Neural progenitor cell (in vitro differentiated cells): ENCODE results near the gene PHACTR1. TPM values are rescaled to one million over a fixed set of nuclear protein-coding genes. Genes with fewer than 3 reads are reported as not detected.

ENCODE experiments used
- DNase-seq: peaks from one replicate; pipeline ENCODE4 v3.0.0-alpha.2; 2016; ENCODE audit warnings: low spot score
- H2AFZ ChIP-seq: fragments of 200-600 bp; sonication (generic); replicated peaks from 2 replicates; pipeline ENCODE4 v1.6.1; 2016; ENCODE audit warnings: antibody characterized with exemption
- H3F3A ChIP-seq: fragments of 200-600 bp; sonication (generic); 2 replicates; pipeline ENCODE4 v1.6.1; 2016; ENCODE audit warnings: antibody characterized with exemption, low read depth
- H3K27ac ChIP-seq: fragments of 200-600 bp; sonication (generic); 2 replicates; pipeline ENCODE4 v1.5.1; 2016; ENCODE audit warnings: mild to moderate bottlenecking
- H3K27me3 ChIP-seq: fragments of 200-600 bp; sonication (generic); 2 replicates; pipeline ENCODE4 v1.6.1; 2016; ENCODE audit warnings: mild to moderate bottlenecking, moderate library complexity
- H3K36me3 ChIP-seq: fragments of 200-600 bp; sonication (generic); 2 replicates; pipeline ENCODE4 v1.5.1; 2016
- H3K4me1 ChIP-seq: fragments of 200-600 bp; sonication (generic); 2 replicates; pipeline ENCODE4 v1.6.1; 2016; ENCODE audit warnings: mixed run types
- H3K4me2 ChIP-seq: fragments of 200-600 bp; sonication (generic); 2 replicates; pipeline ENCODE4 v1.6.1; 2016
- H3K4me3 ChIP-seq: fragments of 200-600 bp; sonication (generic); 2 replicates; pipeline ENCODE4 v1.5.1; 2016
- H3K79me2 ChIP-seq: fragments of 200-600 bp; sonication (generic); 2 replicates; pipeline ENCODE4 v1.6.1; 2016; ENCODE audit warnings: low read depth
- H3K9ac ChIP-seq: fragments of 200-600 bp; sonication (generic); 2 replicates; pipeline ENCODE4 v1.6.1; 2016
- H3K9me3 ChIP-seq: fragments of 200-600 bp; sonication (generic); 2 replicates; pipeline ENCODE4 v1.5.1; 2016; ENCODE audit warnings: low read depth
- H4K20me1 ChIP-seq: fragments of 200-600 bp; sonication (generic); 2 replicates; pipeline ENCODE4 v1.6.1; 2016; ENCODE audit warnings: low read depth
- H3K27ac Mint-ChIP-seq: 3 replicates; pipeline ENCODE4 v1.8.0; 2021; ENCODE audit warnings: mixed read lengths
- H3K27me3 Mint-ChIP-seq: 2 replicates; pipeline ENCODE4 v1.8.0; 2022; ENCODE audit warnings: low read depth, mild to moderate bottlenecking, inconsistent platforms, moderate library complexity, mixed read lengths; ENCODE audit not compliant: insufficient read depth
- H3K36me3 Mint-ChIP-seq: 3 replicates; pipeline ENCODE4 v1.8.0; 2021; ENCODE audit warnings: mixed read lengths
- H3K4me1 Mint-ChIP-seq: 3 replicates; pipeline ENCODE4 v1.8.0; 2021; ENCODE audit warnings: mixed read lengths
- H3K4me3 Mint-ChIP-seq: 3 replicates; pipeline ENCODE4 v1.8.0; 2021; ENCODE audit warnings: mild to moderate bottlenecking, moderate library complexity, mixed read lengths
- H3K9me3 Mint-ChIP-seq: 3 replicates; pipeline ENCODE4 v1.8.0; 2020; ENCODE audit warnings: mixed read lengths
- EZH2 ChIP-seq: fragments of 200-600 bp; sonication (generic); IDR thresholded peaks from 2 replicates; pipeline ENCODE4 v1.6.1; 2017; ENCODE audit warnings: antibody characterized with exemption, mild to moderate bottlenecking, moderate library complexity
- EZH2phosphoT487 ChIP-seq: fragments of 200-600 bp; sonication (generic); IDR thresholded peaks from 2 replicates; pipeline ENCODE4 v1.6.1; 2017; ENCODE audit warnings: antibody characterized with exemption
- total RNA-seq: library from RNA; depleted of rRNA; stranded (reverse); fragments of >200 nt; gene quantifications from 2 replicates; pipeline ENCODE4 v1.2.3, GENCODE V29; 2015; ENCODE audit warnings: low replicate concordance
- TF ChIP-seq, protein P1 (sequence below): fragments of 200-600 bp; sonication (generic); IDR thresholded peaks from 2 replicates; pipeline ENCODE4 v1.5.1; 2017; ENCODE audit warnings: antibody characterized with exemption, mild to moderate bottlenecking

Gene PHACTR1
- total RNA-seq, 1 donor from 2014 or later = 2.4 TPM

- Mint-ChIP-seq H3K4me1 (peaks cover 8% of the 10 kb centered on the region), H3K27me3 (no peaks in the 10 kb centered on the region), H3K9me3 (no peaks in the 10 kb centered on the region), H3K4me3 (no peak overlapping the region), H3K36me3 (no peaks in the 10 kb centered on the region), H3K27ac (no peak overlapping the region)
- Histone ChIP-seq H3K4me1 (no peaks in the 10 kb centered on the region), H4K20me1 (no peaks in the 10 kb centered on the region), H3K4me2 (no peak overlapping the region), H3K9ac (no peak overlapping the region), H3K36me3 (no peaks in the 10 kb centered on the region), H3K27ac (no peak overlapping the region), H3K27me3 (no peaks in the 10 kb centered on the region), H3K79me2 (no peaks in the 10 kb centered on the region), H3F3A (no peaks in the 10 kb centered on the region), H3K4me3 (no peak overlapping the region), H3K9me3 (no peaks in the 10 kb centered on the region), H2AFZ (no peak overlapping the region)
- no peak for DNase-seq
- TF ChIP-seq EZH2phosphoT487 = no peak
- no peak for TF ChIP-seq EZH2
- TF ChIP-seq, protein P1, sequence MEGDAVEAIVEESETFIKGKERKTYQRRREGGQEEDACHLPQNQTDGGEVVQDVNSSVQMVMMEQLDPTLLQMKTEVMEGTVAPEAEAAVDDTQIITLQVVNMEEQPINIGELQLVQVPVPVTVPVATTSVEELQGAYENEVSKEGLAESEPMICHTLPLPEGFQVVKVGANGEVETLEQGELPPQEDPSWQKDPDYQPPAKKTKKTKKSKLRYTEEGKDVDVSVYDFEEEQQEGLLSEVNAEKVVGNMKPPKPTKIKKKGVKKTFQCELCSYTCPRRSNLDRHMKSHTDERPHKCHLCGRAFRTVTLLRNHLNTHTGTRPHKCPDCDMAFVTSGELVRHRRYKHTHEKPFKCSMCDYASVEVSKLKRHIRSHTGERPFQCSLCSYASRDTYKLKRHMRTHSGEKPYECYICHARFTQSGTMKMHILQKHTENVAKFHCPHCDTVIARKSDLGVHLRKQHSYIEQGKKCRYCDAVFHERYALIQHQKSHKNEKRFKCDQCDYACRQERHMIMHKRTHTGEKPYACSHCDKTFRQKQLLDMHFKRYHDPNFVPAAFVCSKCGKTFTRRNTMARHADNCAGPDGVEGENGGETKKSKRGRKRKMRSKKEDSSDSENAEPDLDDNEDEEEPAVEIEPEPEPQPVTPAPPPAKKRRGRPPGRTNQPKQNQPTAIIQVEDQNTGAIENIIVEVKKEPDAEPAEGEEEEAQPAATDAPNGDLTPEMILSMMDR = no peak
Observed at GRCh38 chr6:13142611-13143010, 426.0 kb downstream of the PHACTR1 start.

DNA sequence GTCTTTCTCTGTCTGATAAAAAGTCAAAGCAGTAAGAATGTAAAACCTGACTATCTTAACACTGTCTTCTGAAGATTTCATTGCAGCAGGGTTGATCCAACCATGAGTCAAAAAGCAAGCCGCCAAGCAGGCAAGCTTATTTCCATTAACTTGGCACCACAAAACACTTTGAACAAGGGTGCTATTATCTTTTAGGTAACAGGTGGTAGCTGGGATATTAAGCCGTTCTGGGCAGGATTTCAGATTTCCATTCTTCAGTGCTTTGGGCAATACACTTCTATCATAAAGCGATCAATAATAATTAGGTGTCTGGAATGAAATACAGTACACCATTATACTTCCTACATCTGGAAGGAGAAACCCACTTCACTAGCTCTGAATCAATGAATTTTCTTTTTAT, 429.9 kb downstream of the PHACTR1 start:
- Histone ChIP-seq H3K36me3 (no peaks in the 10 kb centered on the region), H3K9ac (no peak overlapping the region), H3K79me2 (no peaks in the 10 kb centered on the region), H3K4me2 (no peak overlapping the region), H2AFZ (no peak overlapping the region), H3F3A (no peaks in the 10 kb centered on the region), H4K20me1 (no peaks in the 10 kb centered on the region), H3K27me3 (no peaks in the 10 kb centered on the region), H3K27ac (no peak overlapping the region), H3K4me3 (no peak overlapping the region), H3K9me3 (no peaks in the 10 kb centered on the region), H3K4me1 (peaks cover 10% of the 10 kb centered on the region)
- H3K27me3 Mint-ChIP-seq = peaks cover 3% of the 10 kb centered on the region
- TF ChIP-seq EZH2phosphoT487 = no peak
- H3K27ac Mint-ChIP-seq = no peak overlapping the region
- no peak overlapping the region for H3K4me3 Mint-ChIP-seq
- DNase-seq = no peak
- no peaks in the 10 kb centered on the region for H3K9me3 Mint-ChIP-seq
- peaks cover 6% of the 10 kb centered on the region for H3K4me1 Mint-ChIP-seq
- no peaks in the 10 kb centered on the region for H3K36me3 Mint-ChIP-seq

- H2AFZ ChIP-seq = no peak overlapping the region
- H3F3A ChIP-seq = peaks cover 6% of the 10 kb centered on the region
- no peaks in the 10 kb centered on the region for H3K9me3 ChIP-seq
- no peaks in the 10 kb centered on the region for H3K79me2 ChIP-seq
- no peak overlapping the region for H3K4me2 ChIP-seq
- H3K27me3 ChIP-seq = no peaks in the 10 kb centered on the region
- H3K27ac Mint-ChIP-seq = no peak overlapping the region
- H3K4me3 Mint-ChIP-seq = no peak overlapping the region
- H3K9ac ChIP-seq = no peak overlapping the region
- H4K20me1 ChIP-seq = no peaks in the 10 kb centered on the region
- DNase-seq = no peak
- H3K4me3 ChIP-seq = no peak overlapping the region
- no peaks in the 10 kb centered on the region for H3K9me3 Mint-ChIP-seq
- peaks cover 10% of the 10 kb centered on the region for H3K4me1 Mint-ChIP-seq
- H3K27me3 Mint-ChIP-seq = peaks cover 3% of the 10 kb centered on the region
- peaks cover 12% of the 10 kb centered on the region for H3K4me1 ChIP-seq
- TF ChIP-seq EZH2phosphoT487 (no peak), EZH2 (no peak)
- TF ChIP-seq, protein P1 = no peak
- no peaks in the 10 kb centered on the region for H3K36me3 ChIP-seq
- H3K27ac ChIP-seq = no peak overlapping the region
- no peaks in the 10 kb centered on the region for H3K36me3 Mint-ChIP-seq
Observed at GRCh38 chr6:13147376-13147775, 430.8 kb downstream of the PHACTR1 start.

DNA sequence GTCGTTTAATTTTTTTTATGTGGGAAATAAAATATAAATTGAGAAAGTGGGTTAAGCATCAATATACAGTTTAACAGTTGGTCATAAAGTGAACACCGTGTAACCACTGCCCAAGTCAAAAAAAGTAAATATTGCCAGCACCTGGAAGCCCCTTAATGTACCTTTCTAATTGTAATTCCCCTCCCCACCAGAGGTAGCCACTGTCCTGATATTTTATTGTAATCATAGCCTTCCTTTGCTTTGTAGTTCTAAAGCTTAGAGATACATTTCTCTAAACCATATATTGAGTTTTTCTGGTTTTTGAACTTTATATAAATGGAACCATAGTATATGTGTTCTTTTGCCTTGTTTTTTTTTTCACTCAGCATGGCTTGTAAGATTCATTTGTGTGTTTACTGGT, 431.2 kb downstream of the PHACTR1 start:
- TF ChIP-seq, protein P1 = peak; percentile 8
- no peak for TF ChIP-seq EZH2phosphoT487
- TF ChIP-seq EZH2 = no peak
- no peaks in the 10 kb centered on the region for H3K79me2 ChIP-seq
- H3K36me3 ChIP-seq = no peaks in the 10 kb centered on the region
- no peak overlapping the region for H2AFZ ChIP-seq
- DNase-seq = no peak
- H3K4me1 Mint-ChIP-seq = peaks cover 14% of the 10 kb centered on the region
- H3K4me3 ChIP-seq = no peak overlapping the region
- H3K9ac ChIP-seq = no peak overlapping the region
- no peaks in the 10 kb centered on the region for H3K9me3 ChIP-seq
- no peaks in the 10 kb centered on the region for H3K36me3 Mint-ChIP-seq
- H3K27me3 Mint-ChIP-seq = peaks cover 3% of the 10 kb centered on the region
- no peaks in the 10 kb centered on the region for H3K9me3 Mint-ChIP-seq
- H4K20me1 ChIP-seq = no peaks in the 10 kb centered on the region
- no peak overlapping the region for H3K27ac ChIP-seq
- H3K4me3 Mint-ChIP-seq = no peak overlapping the region
- H3K4me1 ChIP-seq = peaks cover 15% of the 10 kb centered on the region
- no peak overlapping the region for H3K4me2 ChIP-seq
- no peaks in the 10 kb centered on the region for H3K27me3 ChIP-seq
- H3F3A ChIP-seq = peaks cover 10% of the 10 kb centered on the region
- no peak overlapping the region for H3K27ac Mint-ChIP-seq
